Type B pancreatic cell (in vitro differentiated cells): ENCODE measurements around the gene CCDC77. TPM values are rescaled to one million over a fixed set of nuclear protein-coding genes. Genes with fewer than 3 reads are reported as not detected.
"Not testable (repeated sequence)": the region's sequence is repeated elsewhere in the genome, so short reads cannot be mapped to it uniquely, and the experiment has no call there.

Experiments
- DNase-seq: peaks from one replicate; pipeline ENCODE4 v3.0.0; 2021; ENCODE audit warnings: mixed read lengths; ENCODE audit not compliant: unreplicated experiment; ENCODE audit errors: extremely low spot score
- H3K27ac Mint-ChIP-seq: 2 replicates; pipeline ENCODE4 v1.8.0; 2021; ENCODE audit warnings: mild to moderate bottlenecking, mixed read lengths
- H3K27me3 Mint-ChIP-seq: 2 replicates; pipeline ENCODE4 v1.8.0; 2021; ENCODE audit warnings: mixed read lengths
- H3K36me3 Mint-ChIP-seq: 2 replicates; pipeline ENCODE4 v1.8.0; 2021; ENCODE audit warnings: mixed read lengths
- H3K4me1 Mint-ChIP-seq: one replicate; pipeline ENCODE4 v1.8.0; 2021; ENCODE audit warnings: mixed read lengths; ENCODE audit not compliant: unreplicated experiment
- H3K4me3 Mint-ChIP-seq: 2 replicates; pipeline ENCODE4 v1.8.0; 2021; ENCODE audit warnings: mild to moderate bottlenecking, mixed read lengths
- H3K9me3 Mint-ChIP-seq: 2 replicates; pipeline ENCODE4 v1.8.0; 2021; ENCODE audit warnings: mixed read lengths
- CTCF ChIP-seq: fragments of 200-600 bp; sonication (generic); conservative IDR thresholded peaks from 2 replicates; pipeline ENCODE4 v1.5.0; 2021; ENCODE audit warnings: antibody characterized with exemption, mild to moderate bottlenecking
- long read RNA-seq: library from polyadenylated mRNA; unstranded; transcript quantifications from one replicate; pipeline ENCODE4 v2.0.0, GENCODE V29; 2020
- total RNA-seq: library from RNA; stranded (reverse); gene quantifications from 2 replicates; pipeline ENCODE4 v1.2.1, GENCODE V29; 2021; ENCODE audit warnings: low replicate concordance

Gene CCDC77
- total RNA-seq: 17.8 and 24.1 TPM in 2 replicates
- long read RNA-seq, transcript CCDC77-201 (13 exons, 2,371 nt): major isoform, 18 of 58 reads
- long read RNA-seq, transcript CCDC77-210 (11 exons, 1,652 nt): minor isoform, 5 of 58 reads
- long read RNA-seq, transcript CCDC77-202 (12 exons, 2,253 nt): minor isoform, 9 of 58 reads
- long read RNA-seq, partial matches to known transcripts: 8 of 58 reads
- long read RNA-seq, other reads (novel, unspliced or antisense): 14 of 58 reads

GRCh38 chr12:401235-402028 is at the start of gene CCDC77:
Gene CCDC77, plus strand, starts transcription at chr12:401644. Its CDS starts 7,740 bp downstream, at chr12:409384.
- Mint-ChIP-seq H3K4me3 (no peak within 1 kb of the TSS), H3K9me3 (no peaks in the 10 kb centered on the region), H3K4me1 (no peaks in the 10 kb centered on the region), H3K27ac (no peak within 1 kb of the TSS), H3K36me3 (peaks cover 9% of the 10 kb centered on the region), H3K27me3 (no peaks in the 10 kb centered on the region)
- no peak for TF ChIP-seq CTCF
- DNase-seq: peak; percentile 93

- peaks cover 8% of the 10 kb centered on the region for H3K9me3 Mint-ChIP-seq
- no peaks in the 10 kb centered on the region for H3K4me1 Mint-ChIP-seq
- H3K27me3 Mint-ChIP-seq: no peaks in the 10 kb centered on the region
- DNase-seq: no peak
- no peak overlapping the region for H3K4me3 Mint-ChIP-seq
- H3K27ac Mint-ChIP-seq: no peak overlapping the region
- H3K36me3 Mint-ChIP-seq: peaks cover 64% of the 10 kb centered on the region
- no peak for TF ChIP-seq CTCF
These were observed 45.0 kb upstream of the CCDC77 start for GRCh38 chr12:356276-356988.

GRCh38 chr12:359091-359490 is 42.4 kb upstream of the CCDC77 start:
- Mint-ChIP-seq H3K9me3 (peaks cover 5% of the 10 kb centered on the region), H3K4me1 (no peaks in the 10 kb centered on the region), H3K27ac (no peak overlapping the region), H3K4me3 (no peak overlapping the region), H3K27me3 (no peaks in the 10 kb centered on the region), H3K36me3 (peaks cover 76% of the 10 kb centered on the region)
- TF ChIP-seq CTCF: no peak
- DNase-seq: no peak

GRCh38 chr12:366820-367219 is 34.6 kb upstream of the CCDC77 start:
- H3K9me3 Mint-ChIP-seq: no peaks in the 10 kb centered on the region
- no peaks in the 10 kb centered on the region for H3K4me1 Mint-ChIP-seq
- no peak overlapping the region for H3K4me3 Mint-ChIP-seq
- TF ChIP-seq CTCF: no peak
- no peak for DNase-seq
- peaks cover 88% of the 10 kb centered on the region for H3K36me3 Mint-ChIP-seq
- H3K27me3 Mint-ChIP-seq: no peaks in the 10 kb centered on the region
- no peak overlapping the region for H3K27ac Mint-ChIP-seq

GRCh38 chr12:367972-368371 is 33.5 kb upstream of the CCDC77 start:
- Mint-ChIP-seq H3K36me3 (peaks cover 88% of the 10 kb centered on the region), H3K9me3 (no peaks in the 10 kb centered on the region), H3K27me3 (no peaks in the 10 kb centered on the region), H3K4me1 (no peaks in the 10 kb centered on the region), H3K4me3 (no peak overlapping the region), H3K27ac (no peak overlapping the region)
- no peak for DNase-seq
- TF ChIP-seq CTCF: no peak

- not testable (repeated sequence) for H3K27ac Mint-ChIP-seq, DNase-seq, H3K9me3 Mint-ChIP-seq, H3K4me1 Mint-ChIP-seq, H3K27me3 Mint-ChIP-seq, H3K4me3 Mint-ChIP-seq
- peaks cover 90% of the 10 kb centered on the region for H3K36me3 Mint-ChIP-seq
These were observed 30.5 kb upstream of the CCDC77 start for GRCh38 chr12:370739-371485.
